Mesodermal cell (in vitro differentiated cells): Measurements from ENCODE around the gene CFP.

Experiments
- H3K27ac ChIP-seq: 2 replicates; pipeline ENCODE4 v1.7.0; 2013; ENCODE audit warnings: mild to moderate bottlenecking, low read depth, low read length, moderate library complexity; ENCODE audit not compliant: severe bottlenecking
- H3K36me3 ChIP-seq: 2 replicates; pipeline ENCODE4 v1.7.1; 2013; ENCODE audit warnings: mild to moderate bottlenecking, low read length, moderate library complexity; ENCODE audit not compliant: control insufficient read depth, insufficient read depth
- H3K4me1 ChIP-seq: one replicate; pipeline ENCODE4 v1.7.1; 2013; ENCODE audit warnings: mild to moderate bottlenecking, low read length; ENCODE audit not compliant: insufficient read depth, control insufficient read depth, poor library complexity, severe bottlenecking
- H3K4me3 ChIP-seq: 2 replicates; pipeline ENCODE4 v1.7.0; 2013; ENCODE audit warnings: low read length, control low read depth, mild to moderate bottlenecking; ENCODE audit not compliant: insufficient read depth, poor library complexity, severe bottlenecking; ENCODE audit errors: extremely low read depth
- H3K9me3 ChIP-seq: 2 replicates; pipeline ENCODE4 v1.7.1; 2013; ENCODE audit warnings: mild to moderate bottlenecking, low read length, moderate library complexity; ENCODE audit not compliant: control insufficient read depth
- WGBS, 2 experiments: methylation state at CpG; one replicate each; pipeline ENCODE4 v1.1.5; 2013; ENCODE audit warnings: missing lambda C conversion rate in 2 of 2; ENCODE audit not compliant: insufficient coverage in 2 of 2; 5-methylcytosine and 5-hydroxymethylcytosine counted together

CFP gene

GRCh38 chrX:47584714-47585113 lies 45.0 kb downstream of the CFP start:
- no peak overlapping the region for H3K4me3 ChIP-seq
- H3K27ac ChIP-seq = no peak overlapping the region
- peaks cover 21% of the 10 kb centered on the region for H3K36me3 ChIP-seq
- no peaks in the 10 kb centered on the region for H3K4me1 ChIP-seq
- H3K9me3 ChIP-seq = no peaks in the 10 kb centered on the region
- 71 to 80% methylated on average over 1 of the region's 6 CpGs for WGBS, 2 experiments

DNA sequence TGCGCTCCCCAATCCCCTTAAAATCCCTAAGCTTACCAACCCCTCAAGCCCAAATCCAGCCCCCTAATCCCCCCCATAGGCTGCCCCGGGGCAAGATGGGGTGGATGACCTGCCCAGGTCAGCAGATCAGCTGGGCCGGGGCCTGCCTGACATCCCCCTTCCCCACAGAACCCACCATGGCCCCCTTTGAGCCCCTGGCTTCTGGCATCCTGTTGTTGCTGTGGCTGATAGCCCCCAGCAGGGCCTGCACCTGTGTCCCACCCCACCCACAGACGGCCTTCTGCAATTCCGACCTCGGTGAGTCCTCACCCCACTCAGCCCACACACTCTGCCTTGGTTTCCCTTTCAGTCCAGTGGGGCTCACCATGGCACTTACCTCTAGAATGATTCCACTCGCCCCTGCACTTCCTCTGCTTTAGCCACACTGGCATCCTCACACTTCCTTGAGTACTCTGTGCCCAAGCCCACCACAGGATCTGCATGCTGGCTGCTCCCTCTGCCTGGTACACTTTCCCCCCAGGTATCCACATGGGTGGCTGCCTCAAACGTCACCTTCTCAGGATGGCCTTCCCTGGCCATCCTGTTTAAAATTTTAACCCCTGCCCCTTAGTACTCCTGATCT lies 46.4 kb downstream of the CFP start:
- peak overlapping the region; percentile 52 for H3K4me3 ChIP-seq

DNA sequence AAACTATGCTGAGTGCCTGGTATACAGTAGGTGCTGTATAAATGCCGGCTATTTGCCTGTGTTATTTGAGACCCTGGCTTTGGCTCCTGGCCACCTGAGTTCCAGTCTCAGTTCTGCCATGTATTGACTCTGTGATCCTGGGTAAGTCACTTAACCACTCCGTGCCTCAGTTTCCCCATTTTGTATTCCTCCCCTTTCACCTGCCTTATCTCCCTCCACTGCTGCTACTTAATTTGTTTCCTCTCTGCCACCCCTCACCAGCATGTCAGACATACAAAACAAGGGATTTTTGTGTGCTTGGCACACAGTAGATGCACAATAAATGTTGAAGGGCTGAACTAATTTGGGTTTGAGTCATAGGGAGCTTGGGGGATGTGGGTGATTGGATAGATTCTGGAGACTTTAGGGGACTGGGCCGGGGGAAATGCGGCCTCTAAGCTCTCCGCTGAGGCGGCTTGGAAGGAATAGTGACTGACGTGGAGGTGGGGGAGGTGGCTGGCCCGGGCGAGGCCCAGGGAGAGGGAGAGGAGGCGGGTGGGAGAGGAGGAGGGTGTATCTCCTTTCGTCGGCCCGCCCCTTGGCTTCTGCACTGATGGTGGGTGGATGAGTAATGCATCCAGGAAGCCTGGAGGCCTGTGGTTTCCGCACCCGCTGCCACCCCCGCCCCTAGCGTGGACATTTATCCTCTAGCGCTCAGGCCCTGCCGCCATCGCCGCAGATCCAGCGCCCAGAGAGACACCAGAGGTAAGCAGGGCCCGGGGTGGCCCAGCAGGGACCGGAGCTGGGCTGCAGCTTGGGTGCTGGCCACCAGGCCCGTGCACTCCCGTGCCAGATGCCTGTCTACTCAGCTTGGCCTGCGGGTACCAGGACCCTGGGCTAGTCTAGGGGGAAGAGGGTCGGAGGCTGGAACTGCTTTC lies 47.7 kb downstream of the CFP start, which contains the start of gene TIMP1:
TSS of gene TIMP1 (plus strand) at position 706 of the 917 bp plus-strand sequence. CDS start 980 bp downstream, outside the sequence.
- H3K9me3 ChIP-seq = no peaks in the 10 kb centered on the region
- WGBS, 2 experiments = 19% methylated on average over 8 of the region's 28 CpGs; no CpG with 5 or more reads in 1 of the 2 experiments
- H3K27ac ChIP-seq = peak within 1 kb of the TSS; percentile 69
- H3K36me3 ChIP-seq = peaks cover 18% of the 10 kb centered on the region
- H3K4me3 ChIP-seq = peak within 1 kb of the TSS; percentile 52
- peaks cover 3% of the 10 kb centered on the region for H3K4me1 ChIP-seq

More for the DNA sequence above, 46.4 kb downstream of the CFP start:
- 100% methylated on average over 3 of the region's 8 CpGs; no CpG with 5 or more reads in 1 of the 2 experiments for WGBS, 2 experiments
- Histone ChIP-seq H3K4me1 (peaks cover 3% of the 10 kb centered on the region), H3K9me3 (no peaks in the 10 kb centered on the region), H3K36me3 (peaks cover 21% of the 10 kb centered on the region), H3K27ac (no peak overlapping the region)

DNA sequence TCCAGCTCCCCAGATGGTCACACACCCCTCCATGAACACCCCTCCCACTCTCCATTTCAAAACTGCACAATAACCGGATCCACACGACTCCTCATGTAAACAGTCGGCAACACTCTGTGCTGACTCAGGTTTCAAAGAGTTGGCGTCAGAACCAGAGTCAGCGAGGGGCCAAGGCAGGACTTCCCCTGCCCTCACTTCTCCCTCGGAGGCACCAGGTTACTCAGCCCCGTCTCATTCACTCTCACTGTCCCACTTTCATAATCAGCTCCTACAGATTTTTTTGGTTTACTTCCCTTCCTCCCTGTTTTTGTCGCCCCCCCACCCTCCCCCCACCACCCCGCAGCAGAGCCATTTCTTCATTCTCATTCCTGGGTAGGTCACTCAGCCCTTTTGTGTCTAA lies 50.2 kb downstream of the CFP start:
- 85 to 100% methylated on average over 3 to 6 of the region's 9 CpGs for WGBS, 2 experiments
- Histone ChIP-seq H3K4me3 (no peak overlapping the region), H3K27ac (no peak overlapping the region), H3K9me3 (no peaks in the 10 kb centered on the region), H3K4me1 (peaks cover 10% of the 10 kb centered on the region), H3K36me3 (peaks cover 4% of the 10 kb centered on the region)

DNA sequence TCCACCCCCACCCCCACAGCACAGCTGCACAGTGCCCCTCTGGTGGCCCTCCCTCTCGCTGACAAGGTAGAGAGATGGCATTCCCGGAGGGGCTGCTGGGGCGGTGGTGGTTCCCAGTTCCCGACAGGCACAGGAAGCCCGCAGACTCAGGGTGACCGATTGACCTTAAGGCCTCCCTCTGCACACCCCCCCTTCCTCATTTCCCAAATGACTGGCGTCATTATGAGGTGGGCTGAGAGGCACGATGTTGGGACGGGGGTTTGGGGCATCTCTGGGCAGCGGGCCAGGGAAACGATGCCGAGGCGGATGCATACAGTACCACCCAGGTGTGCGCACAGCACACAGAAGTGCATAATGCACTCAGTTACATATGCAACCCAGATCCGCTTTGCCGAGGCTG lies 51.0 kb downstream of the CFP start:
- Histone ChIP-seq H3K4me3 (no peak overlapping the region), H3K9me3 (no peaks in the 10 kb centered on the region), H3K4me1 (peaks cover 12% of the 10 kb centered on the region), H3K27ac (no peak overlapping the region), H3K36me3 (peaks cover 4% of the 10 kb centered on the region)
- 93% methylated on average over 3 of the region's 16 CpGs; no CpG with 5 or more reads in 1 of the 2 experiments for WGBS, 2 experiments

GRCh38 chrX:47577901-47578300 lies 51.8 kb downstream of the CFP start:
- H3K4me1 ChIP-seq = peaks cover 17% of the 10 kb centered on the region
- no peak overlapping the region for H3K27ac ChIP-seq
- H3K9me3 ChIP-seq = no peaks in the 10 kb centered on the region
- H3K36me3 ChIP-seq = no peaks in the 10 kb centered on the region
- WGBS, 2 experiments = 80% methylated on average over 2 of the region's 3 CpGs; no CpG with 5 or more reads in 1 of the 2 experiments
- H3K4me3 ChIP-seq = no peak overlapping the region

- Histone ChIP-seq H3K4me3 (no peak overlapping the region), H3K9me3 (no peaks in the 10 kb centered on the region), H3K4me1 (peaks cover 22% of the 10 kb centered on the region), H3K36me3 (peaks cover under 1% of the 10 kb centered on the region), H3K27ac (no peak overlapping the region)
- 80% methylated on average over 1 of the region's 9 CpGs; no CpG with 5 or more reads in 1 of the 2 experiments for WGBS, 2 experiments
Measured at GRCh38 chrX:47577424-47577823, 52.3 kb downstream of the CFP start.

DNA sequence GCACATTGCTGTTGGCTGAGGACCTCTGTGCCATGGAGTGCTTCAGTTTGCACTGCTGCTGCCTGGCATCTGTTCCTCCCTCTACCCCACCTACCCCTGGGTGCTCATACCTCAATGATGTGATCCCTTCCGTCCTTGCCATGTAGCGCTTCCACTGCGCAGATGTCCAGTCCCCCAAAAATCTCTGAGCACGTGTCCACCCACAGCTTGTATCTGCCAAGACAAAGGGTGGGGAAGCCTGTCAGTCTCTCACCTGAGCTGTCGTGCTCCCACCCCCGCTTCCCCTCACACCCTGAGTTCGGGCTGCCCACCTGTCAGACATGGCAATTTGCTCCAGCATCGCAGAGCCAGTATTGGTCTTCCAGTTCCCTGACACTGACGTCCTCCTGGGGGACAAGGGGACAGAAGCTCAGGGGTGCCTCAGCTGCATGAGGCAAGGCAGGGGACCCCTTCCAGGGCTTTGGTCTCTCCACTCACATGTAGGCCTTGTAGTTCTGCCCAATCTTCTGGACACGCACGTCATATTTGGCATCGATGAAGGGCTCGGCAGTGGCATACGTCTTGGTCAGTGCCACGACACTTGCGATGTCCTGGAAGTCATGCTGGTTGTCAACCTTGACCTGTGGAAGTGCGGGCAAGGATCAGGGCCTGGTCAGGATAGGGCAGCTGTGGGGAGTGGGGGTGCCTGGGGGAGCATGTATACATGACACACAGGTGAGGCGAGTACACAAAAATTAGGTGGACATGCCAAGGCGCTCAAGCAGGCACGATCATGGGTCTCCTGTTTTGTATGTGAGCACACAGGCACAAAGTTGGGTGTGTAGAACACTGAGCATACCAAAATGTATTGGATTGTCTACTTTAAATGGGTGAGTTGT lies 53.5 kb downstream of the CFP start:
- H3K9me3 ChIP-seq = no peaks in the 10 kb centered on the region
- H3K4me3 ChIP-seq = no peak overlapping the region
- 92 to 96% methylated on average over 11 to 14 of the region's 20 CpGs for WGBS, 2 experiments
- no peak overlapping the region for H3K27ac ChIP-seq
- peaks cover 23% of the 10 kb centered on the region for H3K4me1 ChIP-seq
- peaks cover 12% of the 10 kb centered on the region for H3K36me3 ChIP-seq

GRCh38 chrX:47574547-47575301 lies 55.0 kb downstream of the CFP start:
- Histone ChIP-seq H3K4me1 (peaks cover 23% of the 10 kb centered on the region), H3K27ac (peak overlapping the region; percentile 95), H3K9me3 (no peaks in the 10 kb centered on the region), H3K36me3 (peaks cover 23% of the 10 kb centered on the region), H3K4me3 (peak overlapping the region; percentile 39)
- 0 to 35% methylated on average over 1 to 8 of the region's 27 CpGs for WGBS, 2 experiments
